NCI-H2107 (cell line): ENCODE results near the gene DRG2.

Experiments
- DNase-seq: peaks from one replicate; lab custom pipeline; 2025; lab: John Stamatoyannopoulos, UW

DRG2 gene

DNA sequence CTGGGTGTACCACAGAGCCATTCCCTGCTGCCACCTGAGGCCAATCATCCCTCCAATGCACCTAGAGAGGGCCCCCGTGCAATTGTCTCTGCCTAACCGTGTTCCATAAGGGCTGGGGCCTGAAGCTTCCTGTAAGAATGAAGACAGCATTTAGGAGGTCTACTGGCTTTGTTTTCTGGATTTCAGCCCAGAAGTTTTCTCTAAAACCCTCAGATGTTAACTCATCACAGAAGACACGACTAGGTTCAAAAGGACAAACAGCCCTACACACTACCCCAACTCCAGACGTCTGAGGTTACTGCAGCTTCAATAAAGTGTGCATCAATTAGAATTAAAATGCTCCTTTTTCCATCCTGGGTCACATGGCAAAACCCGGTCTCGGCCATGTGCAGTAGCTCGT lies 10.8 kb upstream of the DRG2 start:
- no peak for DNase-seq

DNA sequence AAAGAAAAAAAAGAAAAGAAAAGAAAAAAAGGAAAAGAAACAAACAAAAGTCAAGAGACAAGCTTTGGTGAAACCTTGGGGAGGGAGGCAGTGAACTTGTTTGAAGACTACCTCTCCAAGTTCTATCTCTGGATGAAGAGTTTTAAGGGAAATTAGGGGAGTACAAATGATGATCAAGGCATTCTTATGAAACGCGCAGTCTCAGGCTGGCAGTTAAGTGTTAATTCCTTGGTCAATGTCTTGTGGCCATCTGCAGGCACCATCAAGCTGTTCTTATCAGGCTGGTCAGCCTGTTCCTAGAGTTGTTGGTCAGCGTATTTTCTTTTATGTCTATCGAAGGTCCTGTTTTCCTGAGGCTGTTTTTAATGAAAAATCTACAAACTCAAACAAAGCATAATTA lies 8.2 kb upstream of the DRG2 start:
- no peak for DNase-seq

DNA sequence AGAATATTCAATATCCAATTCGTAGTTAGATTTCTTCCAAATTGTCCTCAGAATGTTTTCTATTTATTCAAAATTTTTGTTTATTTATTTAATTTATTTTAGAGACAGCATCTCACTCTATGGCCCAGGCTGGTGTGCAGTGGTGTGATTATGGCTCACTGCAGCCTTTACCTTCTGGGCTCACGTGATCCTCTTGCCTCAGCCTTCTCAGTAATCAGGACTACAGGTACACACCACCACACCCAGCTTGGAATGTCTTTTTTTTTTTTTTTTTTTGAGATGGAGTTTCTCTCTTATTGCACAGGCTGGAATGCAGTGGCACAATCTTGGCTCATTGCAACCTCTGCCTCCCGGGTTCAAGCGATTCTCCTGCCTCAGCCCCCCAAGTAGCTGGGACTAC lies 3.5 kb upstream of the DRG2 start:
- DNase-seq: no peak

DNA sequence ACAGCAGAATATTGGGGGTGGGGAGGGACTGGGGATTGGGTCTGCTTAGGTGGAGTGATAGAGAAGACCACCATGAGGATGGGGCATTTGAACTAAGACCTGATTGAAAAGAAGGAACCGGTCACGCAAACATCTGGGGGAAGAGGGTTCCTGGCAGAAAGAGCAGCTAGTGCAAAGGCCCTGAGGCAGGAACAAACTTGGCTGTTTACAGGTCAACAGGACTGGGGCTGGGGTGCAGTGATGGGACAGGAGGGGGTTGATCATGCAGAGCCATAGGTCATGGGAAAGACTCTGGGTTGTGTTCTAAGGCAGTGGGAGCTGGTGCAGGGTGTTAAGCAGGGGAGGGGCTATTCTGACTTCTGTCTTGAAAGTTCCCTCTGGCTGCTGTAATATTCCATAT lies 1.9 kb downstream of the DRG2 start:
- DNase-seq: no peak

DNA sequence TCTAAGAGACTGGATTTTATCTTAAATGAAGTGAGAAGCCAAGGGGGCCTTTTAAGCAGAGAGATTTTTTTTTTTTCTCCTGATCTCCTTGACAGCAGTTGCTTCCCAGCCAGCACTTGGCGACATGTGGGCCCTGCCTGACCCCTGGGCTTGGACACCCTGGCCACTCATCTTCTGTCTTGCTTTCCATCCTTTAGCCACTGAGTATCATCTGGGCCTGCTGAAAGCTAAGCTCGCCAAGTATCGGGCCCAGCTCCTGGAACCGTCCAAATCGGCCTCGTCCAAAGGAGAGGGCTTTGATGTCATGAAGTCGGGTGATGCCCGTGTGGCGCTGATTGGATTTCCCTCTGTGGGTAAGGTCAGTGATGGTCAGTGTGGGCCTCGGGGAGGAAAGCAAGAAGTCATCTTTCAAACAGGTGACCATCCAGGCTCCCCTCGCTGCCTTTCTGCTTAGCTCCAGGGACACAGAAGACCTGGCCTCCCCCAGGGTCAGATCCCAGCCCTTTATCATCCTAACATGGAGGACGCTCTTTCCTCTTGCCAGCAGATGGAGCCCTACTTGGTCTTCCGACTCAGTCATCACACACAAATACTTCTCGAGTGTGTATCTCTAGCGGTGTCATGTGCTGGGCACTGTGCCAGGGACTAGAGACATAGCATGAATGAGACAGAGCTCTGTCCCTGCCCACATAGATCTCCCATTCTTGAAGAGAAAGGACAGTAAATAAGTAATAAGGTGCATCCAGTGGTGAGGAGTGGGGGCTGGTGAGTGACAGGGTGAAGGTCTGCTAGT lies 6.1 kb downstream of the DRG2 start:
- no peak for DNase-seq

DNA sequence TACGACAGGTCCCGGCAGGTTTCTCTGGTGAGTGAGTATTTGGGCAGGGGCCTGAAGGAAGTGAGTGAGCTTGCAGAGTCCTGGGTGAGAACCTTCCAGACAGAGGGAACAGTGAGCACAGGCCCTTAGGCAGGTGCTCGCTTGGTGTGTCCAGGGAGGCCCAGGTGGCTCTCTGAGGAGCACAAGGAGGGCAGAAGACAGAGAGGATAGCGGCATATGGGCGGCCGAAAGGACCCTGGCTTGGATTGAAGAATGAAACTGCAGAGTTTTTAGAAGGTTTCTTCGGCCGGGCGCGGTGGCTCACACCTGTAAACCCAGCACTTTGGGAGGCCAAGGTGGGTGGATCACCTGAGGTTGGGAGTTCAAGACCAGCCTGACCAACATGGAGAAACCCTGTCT lies 6.7 kb downstream of the DRG2 start:
- no peak for DNase-seq

DNA sequence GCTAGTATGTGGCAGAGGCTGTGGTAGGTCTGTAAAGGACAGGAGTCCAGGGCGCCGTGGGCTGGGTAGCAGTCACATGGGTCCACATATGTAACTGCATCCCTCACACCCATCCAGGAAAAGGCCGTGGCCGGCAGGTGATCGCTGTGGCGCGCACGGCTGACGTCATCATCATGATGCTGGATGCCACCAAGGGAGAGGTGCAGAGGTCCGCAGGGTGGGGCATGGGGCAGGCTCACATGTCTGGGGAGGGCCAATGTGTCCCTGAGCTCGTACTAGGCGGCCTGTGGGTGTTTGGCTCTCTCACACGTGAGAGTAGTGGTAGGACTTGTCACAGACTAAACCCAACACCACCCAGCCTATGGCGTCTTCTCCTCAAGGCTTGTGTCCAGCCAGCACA lies 11.8 kb downstream of the DRG2 start:
- no peak for DNase-seq

DNA sequence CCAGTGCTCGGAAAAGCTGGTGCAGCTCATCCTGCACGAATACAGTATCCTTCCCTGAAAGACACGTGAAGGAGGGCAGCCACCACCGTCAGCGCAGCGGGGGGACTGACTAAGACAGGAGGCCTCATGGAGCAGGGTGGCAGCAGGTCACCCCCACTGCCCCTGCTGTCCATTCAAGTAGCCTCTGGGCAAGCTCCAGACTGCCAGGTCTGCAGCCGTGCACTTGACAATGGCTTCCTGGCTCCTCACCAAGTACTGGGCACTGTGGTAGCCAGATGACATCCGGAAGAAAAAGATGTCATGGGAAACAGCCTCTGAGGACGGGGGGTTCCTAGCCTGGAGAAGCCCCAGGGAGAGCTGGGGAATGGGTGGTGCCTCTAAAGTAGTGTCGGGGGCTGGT lies 12.9 kb downstream of the DRG2 start:
- DNase-seq: no peak

DNA sequence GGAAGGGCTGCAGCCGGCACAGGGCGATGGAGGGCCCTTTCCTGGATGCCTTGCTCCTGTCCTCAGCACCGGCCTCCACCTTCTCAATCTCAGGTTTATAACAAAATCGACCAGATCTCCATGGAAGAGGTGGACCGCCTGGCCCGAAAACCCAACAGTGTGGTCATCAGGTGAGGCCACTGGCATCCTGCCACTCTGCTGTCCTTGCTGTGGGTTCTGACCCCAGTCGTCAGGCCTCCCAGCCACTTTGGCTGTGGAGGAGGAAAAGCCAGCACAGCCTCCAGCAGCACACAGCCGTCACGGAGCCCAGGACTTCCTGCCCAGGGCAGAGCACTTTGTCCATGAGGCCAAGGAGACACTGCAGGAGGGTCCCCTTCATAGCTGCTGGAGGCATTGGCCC lies 14.1 kb downstream of the DRG2 start:
- no peak for DNase-seq

DNA sequence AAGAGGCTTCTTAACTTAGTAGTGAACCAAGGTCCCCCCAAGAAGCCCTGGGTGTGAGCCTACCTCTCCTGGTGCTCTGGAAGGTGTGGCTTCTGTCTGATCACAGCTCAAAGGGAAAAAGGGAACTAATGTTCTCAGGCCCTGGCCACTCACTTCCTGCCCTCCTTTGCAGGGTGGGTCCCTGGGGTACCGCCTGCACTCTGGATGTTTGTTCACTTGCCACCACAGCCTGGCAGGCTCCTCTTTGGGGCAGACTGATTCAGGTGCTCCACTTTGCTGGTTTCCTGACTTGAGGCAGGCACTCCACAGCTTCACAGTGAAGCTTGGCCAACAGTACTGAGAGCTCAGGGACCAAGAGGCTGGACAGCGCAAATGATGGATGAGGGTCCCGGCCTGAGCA lies 14.9 kb downstream of the DRG2 start:
- DNase-seq: no peak

DNA sequence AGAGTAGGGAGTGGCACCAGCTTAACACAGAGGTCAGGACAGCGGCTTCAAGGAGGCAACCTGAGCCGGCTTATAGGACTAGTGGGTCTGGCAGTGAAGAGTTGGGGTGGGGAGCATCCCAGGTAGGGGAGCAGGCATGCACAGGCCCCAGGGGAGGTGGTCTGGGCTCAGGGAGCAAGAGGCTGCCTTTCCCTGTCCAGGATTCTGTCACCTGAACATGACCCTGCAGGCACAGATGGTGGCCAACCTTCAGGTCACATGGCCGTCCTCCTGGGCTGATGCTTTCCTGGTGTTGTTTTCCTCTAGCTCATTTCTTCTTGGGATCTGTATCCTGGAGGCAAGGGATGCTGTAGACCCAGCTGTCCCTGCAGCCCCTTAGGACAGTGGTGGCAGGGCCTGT lies 17.3 kb downstream of the DRG2 start:
- DNase-seq: no peak

DNA sequence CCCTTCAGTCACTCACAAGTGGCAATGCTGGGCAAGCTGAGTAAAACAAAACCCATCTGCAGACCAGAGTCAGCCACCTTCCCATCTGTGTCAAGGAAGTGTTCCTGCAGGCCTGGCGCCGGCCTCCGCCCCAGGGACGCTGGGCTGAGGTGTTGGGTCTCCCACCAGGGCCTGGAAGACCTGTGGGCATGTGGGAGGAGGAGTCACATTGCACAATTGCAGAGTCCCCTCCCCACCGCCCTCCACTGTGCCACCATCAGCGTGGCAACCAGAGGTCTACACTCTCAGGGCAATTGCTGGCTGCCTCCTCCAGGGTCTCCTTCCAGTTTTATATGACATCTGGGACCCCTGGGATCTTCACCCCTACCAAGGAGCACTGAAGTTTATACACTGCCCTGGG lies 17.8 kb downstream of the DRG2 start:
- no peak for DNase-seq

DNA sequence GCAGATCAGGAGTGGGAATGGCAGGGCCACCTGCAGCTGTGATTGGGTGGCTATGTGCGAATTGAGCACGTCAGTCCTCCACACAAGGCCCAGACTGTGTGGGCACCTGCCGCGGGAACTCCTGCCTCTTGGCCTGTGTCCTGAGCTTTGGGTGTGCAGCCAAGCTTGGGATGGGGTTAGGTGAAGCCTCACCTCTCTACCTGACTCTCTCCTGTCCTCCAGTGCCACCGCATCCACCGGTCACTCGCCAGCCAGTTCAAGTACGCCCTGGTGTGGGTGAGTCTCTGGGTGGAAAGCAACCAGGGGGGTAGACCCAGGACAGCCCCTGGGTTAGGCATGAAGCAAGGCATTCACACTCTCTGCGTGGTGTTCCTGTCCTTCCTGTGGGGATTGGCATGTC lies 18.5 kb downstream of the DRG2 start:
- DNase-seq: no peak

DNA sequence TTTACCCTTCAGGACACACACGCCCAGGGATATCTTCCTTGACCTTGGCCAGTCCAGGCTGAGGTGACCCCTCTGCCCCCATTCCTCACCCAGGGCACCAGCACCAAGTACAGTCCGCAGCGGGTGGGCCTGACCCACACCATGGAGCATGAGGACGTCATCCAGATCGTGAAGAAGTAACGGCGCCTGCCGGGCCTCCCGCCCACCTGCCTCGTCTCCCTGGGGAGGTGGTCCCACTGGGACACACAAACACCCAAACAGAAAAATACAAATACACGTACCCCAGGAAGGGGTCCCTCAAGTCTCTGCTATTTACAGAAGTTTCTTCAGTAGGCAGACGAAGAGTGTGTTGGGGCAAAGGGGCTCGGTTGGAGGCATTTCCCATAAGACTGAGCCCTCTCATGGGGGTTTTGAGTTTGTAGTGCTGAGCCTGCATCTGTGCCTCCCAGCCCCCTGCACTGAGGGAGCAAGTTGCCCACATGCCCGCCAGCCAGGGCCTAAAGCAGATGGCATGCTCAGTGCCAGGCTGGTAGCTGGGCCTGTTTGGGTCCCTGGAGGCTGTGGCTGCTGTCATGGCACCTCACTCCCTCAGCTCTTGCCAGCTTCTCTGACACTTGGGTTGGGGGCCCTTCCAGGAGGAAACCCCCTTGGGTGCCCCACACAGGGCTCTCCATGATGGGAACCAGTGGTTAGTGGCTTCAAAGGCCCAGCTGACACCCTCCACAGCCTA lies 19.5 kb downstream of the DRG2 start:
- DNase-seq: no peak

DNA sequence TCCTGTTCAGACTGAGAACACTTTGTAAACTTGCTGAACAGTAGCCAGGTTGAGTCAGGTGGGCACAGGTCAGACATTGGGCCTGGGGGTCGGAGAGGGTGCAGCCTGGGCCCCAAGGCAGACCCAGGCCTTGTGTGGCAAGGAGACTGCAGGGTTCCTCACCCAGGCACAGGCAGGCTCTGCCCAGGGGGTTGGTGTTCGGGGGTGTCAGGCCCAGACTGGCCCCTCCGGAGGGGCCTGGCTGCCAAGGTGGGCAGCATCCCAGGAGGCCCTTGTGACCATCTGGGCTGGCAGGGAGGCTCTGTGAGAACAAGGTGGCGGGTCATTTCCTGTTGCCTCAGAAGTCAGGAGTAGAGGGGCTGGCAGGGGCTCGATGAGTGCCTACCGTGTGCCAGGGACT lies 20.2 kb downstream of the DRG2 start:
- DNase-seq: no peak

DNA sequence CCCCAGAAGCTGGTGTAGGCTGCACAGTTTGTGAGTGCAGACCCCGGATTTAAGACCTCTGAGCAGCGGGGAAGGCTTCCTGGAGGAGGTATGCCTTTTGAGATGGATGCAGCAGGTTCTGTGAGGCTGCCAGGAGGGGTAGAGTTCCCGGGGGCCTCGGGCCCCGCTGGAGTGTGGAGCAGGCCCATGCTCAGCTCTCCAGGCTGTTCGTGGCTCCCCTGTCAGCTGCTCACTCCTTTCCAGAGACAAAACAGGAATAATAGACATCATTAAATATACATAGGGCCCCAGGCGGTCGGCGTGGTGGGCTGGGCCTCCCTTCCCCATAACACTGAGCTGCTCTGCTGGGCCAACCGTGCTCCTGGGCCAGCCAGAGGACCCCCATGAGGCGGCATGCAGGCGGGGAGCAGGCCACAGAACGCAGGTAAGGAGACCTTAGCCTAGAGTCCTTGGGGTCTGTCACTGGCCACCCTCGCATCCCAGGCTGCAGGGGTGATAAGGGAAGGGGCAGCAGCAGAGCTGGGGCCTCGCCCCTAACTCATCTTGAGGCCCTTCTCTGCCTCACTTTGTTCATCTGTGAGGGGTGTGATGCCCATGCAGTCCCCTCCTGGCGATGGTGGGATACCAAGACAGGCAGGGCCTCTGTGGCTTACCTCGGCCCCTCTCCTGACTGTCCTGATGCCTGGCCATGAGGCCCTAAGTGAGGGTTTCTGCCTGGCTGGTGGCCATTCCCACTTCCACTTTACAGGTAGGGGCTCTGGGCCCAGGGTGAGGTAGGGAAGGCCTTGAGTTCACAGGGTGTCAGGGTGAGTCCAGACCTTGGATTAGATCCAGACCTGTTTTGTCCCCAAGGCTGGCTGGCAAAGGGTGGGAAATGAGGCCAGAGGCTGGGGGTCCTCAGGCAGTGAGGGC lies 20.9 kb downstream of the DRG2 start, which contains the start of gene MYO15A:
TSS of gene MYO15A (plus strand) at position 356 of the 912 bp plus-strand sequence. CDS start 10,045 bp downstream, outside the sequence.
- no peak for DNase-seq

DNA sequence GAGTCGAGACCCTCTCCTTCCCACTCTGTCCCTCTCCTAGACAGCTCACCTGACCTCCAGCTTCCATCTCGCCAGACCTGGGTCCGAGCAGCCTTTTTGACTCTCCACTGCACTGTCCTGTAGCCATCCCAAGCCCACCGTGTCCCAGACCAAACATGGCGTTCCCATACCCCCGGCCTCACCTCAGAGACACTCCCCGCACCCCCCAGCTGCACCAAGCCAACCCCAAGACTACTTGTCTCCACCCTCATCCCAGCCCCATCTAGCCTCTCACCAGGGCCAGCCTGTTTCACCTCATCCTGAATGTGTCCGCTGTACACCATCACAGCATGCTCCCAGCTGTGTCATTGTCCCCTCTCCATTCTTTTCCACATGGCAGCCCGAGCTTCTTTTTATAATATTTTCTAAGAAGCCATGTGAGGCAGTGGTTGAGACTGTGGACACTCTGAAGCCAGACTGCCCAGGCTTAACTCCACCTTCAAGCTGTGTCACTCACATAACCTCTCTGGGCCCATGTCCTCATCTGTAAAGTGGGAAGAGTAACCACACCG lies 22.3 kb downstream of the DRG2 start:
- DNase-seq: no peak

DNA sequence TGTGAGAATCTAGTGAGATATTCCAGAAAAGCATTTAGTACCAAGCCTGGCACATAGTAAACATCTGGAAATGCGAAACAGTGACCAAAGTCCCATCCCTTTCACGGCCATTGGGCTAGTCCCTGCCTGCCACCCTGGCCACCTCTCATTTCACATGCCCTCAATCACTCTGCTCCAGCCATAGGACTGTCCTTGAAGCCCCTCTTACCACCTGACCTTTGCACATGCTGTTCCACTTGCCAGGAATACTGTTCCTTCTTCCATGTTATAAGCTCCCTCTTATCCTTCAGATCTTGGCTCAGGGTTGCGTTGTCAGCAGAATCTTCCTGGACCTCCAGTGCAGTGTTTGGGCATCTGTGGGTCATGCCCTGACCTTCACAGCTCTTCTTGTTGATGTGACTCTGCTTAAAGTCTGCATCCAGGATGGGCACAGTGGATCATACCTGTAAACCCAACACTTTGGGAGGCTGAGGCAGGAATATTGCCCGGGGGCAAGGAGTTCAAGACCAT lies 22.9 kb downstream of the DRG2 start:
- no peak for DNase-seq

DNA sequence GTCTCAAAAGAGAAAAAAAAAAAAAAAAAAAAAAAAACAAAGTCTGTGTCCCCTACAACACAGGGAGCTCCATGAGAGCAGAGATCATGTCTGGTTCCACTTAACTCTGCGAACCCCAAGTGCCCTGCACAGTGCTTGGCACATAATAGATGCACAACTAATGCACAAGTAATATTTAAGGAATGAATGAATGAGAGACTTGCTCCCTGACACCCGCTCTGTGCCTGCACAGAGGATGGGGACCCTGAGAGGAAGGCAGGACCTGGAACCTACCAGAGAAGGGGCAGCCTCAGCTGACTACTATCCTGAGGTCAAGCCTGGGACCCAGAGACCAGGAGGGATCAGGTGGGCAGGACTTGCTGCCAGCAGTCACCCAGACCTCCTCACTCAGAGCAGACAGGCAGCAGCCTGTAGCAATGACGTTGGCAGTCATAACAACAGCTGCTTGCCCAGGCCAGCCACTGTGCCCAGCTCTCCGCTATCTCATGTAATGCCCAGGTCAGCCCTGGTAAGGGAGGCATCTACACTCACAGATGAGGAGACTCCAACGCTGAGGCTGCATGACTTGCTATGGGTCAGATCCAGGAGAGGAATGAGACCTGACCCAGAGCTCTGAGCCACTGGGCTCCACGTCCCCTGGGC lies 23.7 kb downstream of the DRG2 start:
- no peak for DNase-seq

DNA sequence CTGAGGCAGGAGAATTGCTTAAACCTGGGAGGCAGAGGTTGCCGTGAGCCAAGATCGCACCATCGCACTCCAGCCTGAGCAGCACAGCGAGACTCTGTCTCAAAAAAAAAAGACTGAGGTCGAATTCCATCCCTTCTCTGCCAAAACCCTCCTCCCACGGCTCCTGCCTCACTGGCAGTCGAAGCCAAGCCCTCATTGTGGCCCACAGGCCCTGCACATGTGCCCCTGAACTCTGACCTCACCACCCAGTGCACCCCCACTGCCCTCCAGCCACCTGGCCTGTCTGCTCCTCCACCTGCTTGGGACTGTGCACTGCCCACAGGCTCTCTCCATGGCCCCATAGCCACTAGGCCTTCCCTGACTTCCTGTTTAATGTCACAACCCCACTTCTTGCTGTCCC lies 27.8 kb downstream of the DRG2 start:
- DNase-seq: no peak

DNA sequence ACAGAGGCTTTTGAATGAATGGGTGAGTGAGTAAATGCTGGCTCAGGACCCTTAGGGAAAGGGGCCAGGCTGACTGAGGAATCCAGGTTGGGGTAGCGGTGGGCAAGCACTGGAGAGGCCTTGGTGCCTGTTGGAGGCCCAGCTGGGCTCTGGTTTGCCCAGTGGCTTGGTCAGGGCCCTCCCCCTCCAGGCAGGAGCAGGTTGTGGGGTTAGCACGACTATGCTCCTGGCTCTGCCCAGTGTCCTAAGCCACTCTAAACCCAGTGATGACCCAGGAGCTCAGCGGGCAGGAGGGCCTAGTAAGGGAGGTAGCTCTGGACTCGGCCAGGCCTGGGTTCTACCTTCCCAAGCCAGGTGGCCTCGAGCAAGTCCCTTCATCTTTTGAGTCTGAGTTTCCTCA lies 28.3 kb downstream of the DRG2 start:
- no peak for DNase-seq

DNA sequence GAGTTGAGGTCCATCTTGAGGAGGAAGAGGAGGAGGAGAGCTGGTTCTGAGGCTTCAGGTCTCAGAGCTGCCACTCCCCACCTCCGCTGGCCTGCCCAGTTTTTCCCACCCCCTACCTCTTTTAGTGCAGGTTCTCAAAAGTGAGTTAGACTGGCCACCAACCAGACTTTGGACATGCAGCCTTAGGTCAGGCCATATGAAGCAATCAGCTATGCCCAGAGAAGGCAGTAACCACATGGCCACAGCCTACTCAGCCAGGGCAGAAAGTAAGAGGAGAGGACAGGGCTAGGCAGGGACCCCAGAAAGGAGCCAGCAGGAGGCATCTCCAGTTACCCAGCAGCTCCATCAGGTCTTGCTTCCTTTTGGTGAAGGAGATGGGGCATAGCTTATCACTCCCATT lies 29.8 kb downstream of the DRG2 start:
- DNase-seq: no peak
